Nucleus accumbens (tissue), 56 donors: Measurements from ENCODE around the gene ARF3.

Source experiments
- DNase-seq, 56 donors: peaks; one replicate each; lab custom pipeline; 2025; lab: John Stamatoyannopoulos, UW

ARF3 gene

DNA sequence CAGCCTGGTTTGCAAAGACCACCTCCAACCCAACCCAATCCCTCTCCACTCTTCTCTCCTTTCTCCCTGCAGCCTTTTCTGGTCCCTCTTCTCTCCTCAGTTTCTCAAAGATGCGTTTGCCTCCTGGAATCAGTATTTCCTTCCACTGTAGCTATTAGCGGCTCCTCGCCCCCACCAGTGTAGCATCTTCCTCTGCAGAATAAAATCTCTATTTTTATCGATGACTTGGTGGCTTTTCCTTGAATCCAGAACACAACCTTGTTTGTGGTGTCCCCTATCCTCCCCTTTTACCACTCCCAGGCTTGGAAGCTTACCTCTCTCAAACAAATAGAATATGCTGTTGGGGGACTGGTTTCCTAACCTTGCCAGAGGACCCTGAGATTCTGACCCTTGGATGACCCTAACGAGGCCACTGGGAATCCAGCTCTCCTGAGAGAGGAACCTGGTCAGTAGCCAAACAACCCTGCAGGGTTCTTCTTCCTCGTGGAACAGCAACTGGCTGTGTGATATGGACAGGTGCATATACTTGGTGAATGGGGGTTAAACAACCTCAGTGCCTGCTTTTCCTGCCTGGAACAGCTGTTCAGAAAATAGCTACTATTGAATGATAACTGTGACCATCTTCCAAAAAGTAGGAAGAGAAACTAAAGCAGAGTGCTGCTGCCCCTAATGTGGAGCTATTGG lies 25.3 kb upstream of the ARF3 start:
- no peak for DNase-seq

DNA sequence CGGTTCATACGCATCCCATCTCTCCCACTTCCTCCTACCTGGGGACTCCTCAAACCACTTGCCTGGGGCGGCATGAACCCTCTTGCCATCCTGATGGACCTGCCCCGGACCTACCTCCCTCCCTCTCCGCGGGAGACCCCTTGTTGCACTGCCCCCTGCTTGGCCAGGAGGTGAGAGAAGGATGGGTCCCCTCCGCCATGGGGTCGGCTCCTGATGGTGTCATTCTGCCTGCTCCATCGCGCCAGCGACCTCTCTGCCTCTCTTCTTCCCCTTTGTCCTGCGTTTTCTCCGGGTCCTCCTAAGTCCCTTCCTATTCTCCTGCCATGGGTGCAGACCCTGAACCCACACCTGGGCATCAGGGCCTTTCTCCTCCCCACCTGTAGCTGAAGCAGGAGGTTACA lies 24.5 kb upstream of the ARF3 start:
- DNase-seq, result no peak

DNA sequence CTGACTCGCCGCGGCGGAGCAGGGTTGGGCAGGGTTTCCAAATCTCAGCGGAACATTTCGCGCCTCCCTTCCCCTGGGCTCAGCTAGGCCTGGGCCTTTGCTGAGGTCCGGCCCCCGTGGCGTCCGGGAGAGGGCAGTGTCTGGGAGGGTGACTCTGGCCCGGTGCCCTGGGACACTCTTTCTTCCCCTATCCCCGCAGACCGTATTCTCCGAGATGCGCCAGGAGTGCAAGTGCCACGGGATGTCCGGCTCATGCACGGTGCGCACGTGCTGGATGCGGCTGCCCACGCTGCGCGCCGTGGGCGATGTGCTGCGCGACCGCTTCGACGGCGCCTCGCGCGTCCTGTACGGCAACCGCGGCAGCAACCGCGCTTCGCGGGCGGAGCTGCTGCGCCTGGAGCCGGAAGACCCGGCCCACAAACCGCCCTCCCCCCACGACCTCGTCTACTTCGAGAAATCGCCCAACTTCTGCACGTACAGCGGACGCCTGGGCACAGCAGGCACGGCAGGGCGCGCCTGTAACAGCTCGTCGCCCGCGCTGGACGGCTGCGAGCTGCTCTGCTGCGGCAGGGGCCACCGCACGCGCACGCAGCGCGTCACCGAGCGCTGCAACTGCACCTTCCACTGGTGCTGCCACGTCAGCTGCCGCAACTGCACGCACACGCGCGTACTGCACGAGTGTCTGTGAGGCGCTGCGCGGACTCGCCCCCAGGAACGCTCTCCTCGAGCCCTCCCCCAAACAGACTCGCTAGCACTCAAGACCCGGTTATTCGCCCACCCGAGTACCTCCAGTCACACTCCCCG lies 23.9 kb upstream of the ARF3 start:
- peak in 24 of 56 donors; percentile 5 to 82 (median 46) for DNase-seq

DNA sequence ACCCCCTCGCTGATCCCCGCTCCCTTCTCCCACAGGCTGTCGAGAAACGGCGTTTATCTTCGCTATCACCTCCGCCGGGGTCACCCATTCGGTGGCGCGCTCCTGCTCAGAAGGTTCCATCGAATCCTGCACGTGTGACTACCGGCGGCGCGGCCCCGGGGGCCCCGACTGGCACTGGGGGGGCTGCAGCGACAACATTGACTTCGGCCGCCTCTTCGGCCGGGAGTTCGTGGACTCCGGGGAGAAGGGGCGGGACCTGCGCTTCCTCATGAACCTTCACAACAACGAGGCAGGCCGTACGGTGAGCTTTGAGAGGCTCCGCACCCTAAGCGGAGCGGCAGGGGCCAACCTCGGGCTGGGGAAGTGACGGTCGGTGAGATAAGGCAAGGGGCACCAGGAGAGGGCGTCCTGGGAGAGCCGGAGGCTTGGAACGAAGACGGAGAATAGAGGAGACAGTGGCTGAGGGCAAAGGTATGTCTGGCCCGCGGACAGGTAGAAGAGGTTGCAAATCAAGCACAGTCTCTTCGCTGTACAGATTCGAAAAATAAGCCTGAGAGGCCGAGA lies 23.2 kb upstream of the ARF3 start:
- DNase-seq, result no peak

DNA sequence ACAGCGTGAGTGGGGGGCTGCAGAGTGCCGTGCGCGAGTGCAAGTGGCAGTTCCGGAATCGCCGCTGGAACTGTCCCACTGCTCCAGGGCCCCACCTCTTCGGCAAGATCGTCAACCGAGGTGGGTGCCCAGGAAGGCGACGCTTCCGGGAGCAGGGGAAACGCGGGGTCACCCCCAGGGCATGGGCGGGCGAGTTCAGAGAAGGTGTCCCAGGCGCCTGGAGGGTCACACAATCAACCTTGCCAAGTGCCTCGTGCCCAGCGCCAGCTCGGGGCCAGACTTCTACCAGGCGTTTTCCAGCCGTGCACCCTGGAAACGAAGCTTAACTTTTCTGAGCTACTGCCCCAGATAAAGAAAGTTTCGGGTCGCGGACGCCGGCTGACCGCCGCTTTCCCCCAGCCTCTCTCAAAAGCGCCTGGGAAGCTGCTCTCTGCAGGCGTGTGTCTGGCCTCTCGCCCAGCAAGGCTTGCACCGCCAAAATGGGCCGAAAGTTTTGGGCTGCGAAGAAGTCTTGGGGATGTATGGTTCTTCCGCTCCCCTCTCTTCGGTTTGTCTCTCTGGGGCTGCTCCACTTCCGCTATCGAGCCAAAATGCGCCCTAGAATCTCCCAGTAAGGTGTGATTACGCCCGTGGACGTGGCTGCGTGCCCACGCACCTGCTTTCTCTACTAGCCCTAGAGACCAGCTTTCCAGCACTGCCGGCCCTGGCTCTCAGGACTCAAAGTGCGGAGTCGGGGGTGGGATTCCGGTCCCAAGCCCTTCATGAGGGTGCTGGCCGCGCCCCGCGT lies 22.5 kb upstream of the ARF3 start:
- DNase-seq, result no peak

DNA sequence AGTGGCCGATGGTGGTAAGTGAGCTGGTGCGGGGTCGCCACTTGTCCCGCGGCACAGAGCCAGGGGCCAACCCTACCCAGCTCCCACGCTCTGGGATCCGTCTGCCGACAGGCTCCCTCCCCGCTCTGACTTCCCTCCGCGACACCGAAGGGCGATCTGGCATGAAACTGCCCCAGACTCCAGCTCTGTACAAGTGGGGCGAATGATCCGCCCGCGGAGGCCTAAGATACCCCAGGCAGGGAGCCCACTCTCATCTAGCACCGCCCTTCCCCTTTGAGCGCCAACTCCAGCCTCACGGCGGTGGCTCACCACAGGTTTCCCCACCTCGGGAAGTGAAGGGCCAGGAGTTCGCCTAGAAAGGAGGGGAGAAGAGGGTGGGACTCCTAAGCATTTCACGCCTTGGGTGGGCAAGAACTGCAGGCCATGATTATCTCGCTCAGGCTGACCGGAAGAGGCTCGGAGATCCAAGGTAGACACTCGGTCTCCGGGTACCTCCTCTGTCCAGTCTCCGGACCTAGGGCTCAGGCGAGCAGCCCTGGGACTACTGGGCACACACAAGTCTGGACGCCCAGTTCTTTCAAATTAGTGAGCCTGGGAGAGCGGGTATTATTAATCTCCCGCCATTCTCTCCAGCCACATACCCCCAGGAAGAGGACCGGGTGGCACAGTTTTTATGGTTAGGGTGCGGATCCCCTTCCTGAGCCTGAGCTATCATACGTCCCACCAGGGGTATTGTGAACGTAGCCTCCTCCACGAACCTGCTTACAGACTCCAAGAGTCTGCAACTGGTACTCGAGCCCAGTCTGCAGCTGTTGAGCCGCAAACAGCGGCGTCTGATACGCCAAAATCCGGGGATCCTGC lies 21.7 kb upstream of the ARF3 start:
- DNase-seq, result no peak

DNA sequence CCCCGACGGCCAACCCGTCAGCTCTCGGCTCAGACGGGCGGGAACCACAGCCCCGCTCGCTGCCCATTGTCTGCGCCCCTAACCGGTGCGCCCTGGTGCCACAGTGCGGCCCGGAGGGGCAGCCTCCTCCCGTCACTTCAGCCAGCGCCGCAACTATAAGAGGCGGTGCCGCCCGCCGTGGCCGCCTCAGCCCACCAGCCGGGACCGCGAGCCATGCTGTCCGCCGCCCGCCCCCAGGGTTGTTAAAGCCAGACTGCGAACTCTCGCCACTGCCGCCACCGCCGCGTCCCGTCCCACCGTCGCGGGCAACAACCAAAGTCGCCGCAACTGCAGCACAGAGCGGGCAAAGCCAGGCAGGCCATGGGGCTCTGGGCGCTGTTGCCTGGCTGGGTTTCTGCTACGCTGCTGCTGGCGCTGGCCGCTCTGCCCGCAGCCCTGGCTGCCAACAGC lies 21.0 kb upstream of the ARF3 start, which contains the start of gene WNT1:
Gene WNT1 (plus strand): TSS at position 32 of the 450 bp plus-strand sequence. CDS start 329 bp downstream, at position 361.
- DNase-seq, result no peak

DNA sequence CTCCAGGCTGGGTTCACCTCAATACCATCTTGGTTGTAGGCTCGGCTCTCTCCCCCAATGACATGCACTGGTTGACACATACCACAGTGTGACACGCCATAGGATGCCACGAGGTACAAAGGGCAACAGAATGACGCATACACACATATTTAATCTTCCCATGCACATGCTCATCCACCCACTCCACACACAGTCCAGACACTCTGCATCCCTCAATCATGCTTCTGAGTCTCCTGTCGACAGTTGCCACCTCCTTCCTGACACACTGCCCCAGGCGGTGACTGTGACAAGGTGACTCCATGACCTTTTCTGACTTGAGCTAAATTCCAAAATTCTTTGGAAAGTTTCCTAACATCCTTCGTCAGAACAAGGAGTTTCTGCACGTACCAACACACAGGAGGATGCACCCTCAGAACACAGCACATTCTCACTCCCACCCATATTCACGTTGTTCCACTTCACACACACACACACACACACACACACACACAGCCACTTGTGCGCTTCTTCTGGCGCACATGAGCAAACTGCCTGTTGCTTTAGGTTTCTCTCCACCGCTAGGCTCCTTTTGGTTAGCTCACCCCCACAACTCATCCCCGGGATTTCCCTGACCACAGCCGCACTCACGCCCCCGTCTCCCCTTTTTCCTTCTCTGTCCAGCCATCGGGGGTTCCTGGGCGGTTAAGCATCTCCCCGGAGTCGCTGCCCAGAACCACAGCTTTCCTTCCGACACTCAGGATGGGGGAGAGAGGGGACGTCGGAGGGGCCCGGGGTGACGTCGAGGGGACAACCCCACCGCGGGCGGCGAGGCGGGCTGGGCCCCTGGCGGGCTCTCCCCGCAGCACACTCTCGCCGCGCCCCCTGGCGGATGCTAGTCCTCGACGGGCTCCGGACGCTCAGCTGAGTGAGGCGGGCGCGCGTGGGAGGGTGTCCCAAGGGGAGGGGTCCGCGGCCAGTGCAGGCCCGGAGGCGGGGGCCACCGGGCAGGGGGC lies 20.3 kb upstream of the ARF3 start:
- peak in 6 of 56 donors; percentile 18 to 59 (median 29) for DNase-seq

DNA sequence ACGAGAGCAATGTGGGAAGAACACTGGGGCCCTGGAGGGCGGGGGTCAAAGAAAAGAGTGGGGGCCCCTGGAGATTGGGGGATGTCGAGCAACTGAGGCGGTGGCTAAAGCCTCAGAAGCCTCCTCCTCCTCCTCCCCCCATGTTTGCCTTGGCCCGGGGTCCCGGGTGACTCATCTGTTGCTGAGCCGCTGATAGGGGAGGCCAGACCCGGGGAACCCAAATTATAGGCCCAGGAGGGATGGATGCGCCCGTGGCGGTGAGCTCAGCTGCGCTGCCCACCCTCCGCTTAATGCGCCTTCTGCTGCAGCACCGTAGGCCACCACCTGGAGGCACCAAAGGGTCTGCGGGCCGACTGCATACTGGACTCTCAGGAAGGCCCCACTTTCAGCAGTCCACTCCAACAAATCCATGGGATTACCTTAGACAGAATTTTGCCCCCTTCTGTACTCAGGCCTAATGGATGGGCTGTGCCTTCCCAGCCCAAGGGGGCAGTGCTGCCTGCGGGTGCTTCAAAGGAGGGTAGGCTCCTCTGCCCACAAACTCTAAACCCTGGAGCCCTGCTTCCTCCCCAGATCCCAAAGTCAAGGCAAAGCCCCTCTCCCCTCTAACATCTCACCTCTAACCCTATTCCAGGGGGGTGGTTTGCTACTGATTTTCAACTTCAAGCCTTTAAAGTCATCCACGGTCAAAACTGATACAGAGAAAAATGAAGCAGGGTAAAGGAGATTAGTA lies 16.8 kb upstream of the ARF3 start:
- peak in 2 of 56 donors; percentile 19 to 34 for DNase-seq

DNA sequence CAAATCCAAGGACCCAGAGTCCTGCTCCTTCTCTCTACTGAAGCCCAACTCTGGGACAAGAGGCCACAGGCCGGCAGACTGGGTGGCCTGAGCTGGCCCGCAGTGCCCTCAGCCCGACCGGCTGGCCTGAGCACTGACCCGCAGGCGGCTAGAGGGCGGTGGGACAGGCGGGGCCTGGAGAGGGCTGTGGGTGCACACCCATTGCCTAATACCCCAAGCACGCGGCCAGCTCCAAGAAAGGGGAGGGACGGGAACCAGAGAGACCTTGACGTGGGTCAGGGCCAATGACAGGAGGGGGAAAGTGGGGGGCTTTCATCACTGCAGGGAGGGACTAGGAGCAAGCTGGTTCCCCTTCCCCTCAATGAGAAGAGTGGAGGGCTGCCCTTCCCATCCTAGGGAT lies 16.2 kb upstream of the ARF3 start:
- no peak for DNase-seq

DNA sequence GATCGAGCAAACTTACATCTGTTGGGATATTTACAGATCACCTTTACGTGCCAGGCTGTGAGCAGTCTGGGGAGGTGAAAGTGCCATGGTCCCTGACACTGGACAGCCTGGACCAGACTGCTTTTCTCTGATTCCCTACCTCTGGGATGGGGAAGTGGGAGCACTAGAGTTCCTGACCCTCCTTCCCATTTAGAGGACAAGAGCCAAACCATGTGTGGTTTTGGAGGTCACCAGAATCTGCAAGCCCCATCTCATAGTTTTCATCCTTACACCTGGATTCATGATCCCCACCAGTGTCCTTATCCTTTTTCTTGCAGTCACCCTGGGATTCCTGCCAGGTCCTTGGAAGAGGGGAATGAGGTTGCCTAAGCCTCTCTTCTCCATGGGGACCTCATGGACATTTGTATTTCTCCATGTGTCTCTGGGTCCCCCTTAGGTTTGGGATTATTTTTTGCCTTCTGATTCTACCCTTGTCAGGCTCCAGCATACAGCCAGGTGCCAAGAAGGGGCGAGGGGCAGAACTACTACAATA lies 15.7 kb upstream of the ARF3 start:
- no peak for DNase-seq

DNA sequence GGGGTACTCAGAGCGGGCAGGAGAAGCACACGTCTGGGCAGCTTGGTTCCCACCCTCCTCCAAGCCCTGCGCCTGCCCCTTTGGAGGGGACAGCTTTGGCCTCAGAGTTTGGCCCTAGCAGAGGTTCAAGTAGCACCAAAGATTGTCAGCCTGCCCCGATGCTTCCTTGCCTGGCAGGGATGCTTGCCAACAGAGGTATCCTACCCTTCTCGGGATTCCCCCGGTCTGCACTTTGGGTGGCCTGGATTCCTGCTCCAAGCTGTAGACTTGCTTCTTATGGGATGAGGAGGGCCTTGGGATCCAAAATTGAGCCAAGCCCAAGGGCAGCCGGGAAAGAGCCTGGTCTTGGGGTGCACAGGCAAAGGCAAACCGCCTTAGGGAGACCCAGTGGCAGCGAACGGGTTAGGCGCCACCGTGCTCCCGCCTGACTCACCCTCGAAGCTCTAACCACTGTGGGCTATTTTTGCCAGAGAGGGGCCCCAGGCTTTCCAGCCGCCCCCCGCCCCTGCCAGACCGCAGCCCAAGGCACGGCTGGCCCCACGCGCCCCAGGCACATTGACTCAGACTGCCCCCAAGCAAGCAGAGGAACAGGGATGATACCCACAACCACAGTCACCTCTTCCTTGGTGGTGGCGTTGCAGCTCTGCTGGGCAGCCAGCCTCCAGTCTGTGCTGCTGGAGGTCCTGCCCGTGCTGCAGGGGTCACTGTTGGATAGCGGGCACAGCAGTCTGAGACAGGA lies 15.1 kb upstream of the ARF3 start:
- DNase-seq, result no peak

DNA sequence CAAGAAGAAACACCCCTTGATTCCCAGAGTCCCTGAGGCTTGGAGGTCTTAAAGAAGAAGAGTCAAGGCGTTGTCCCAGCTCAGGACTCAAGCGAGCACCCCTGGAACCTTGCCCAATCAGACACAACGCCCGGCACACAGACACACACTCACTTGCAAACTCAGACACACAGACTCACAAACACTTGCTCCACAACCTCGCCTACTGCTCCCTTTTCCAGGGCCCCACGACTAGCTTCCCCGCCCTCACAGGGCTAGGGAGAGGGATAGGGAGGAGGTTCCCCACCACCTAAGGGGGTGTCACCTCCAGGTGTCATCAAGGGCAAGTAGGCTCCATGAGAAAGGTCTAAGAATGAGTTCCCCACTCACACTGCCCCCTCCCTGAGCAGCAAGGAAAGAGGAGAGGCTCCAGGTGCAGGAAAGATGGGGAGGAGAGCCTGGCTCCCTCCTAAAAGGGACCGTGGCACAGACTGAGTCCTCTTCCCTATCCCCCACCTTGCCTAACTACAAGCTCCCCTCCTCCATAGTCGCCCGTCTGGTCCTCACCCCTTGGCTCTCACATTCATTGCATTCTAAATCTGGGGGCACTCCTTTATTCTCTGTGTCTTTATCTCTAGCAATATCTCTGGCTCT lies 13.5 kb upstream of the ARF3 start:
- no peak for DNase-seq

DNA sequence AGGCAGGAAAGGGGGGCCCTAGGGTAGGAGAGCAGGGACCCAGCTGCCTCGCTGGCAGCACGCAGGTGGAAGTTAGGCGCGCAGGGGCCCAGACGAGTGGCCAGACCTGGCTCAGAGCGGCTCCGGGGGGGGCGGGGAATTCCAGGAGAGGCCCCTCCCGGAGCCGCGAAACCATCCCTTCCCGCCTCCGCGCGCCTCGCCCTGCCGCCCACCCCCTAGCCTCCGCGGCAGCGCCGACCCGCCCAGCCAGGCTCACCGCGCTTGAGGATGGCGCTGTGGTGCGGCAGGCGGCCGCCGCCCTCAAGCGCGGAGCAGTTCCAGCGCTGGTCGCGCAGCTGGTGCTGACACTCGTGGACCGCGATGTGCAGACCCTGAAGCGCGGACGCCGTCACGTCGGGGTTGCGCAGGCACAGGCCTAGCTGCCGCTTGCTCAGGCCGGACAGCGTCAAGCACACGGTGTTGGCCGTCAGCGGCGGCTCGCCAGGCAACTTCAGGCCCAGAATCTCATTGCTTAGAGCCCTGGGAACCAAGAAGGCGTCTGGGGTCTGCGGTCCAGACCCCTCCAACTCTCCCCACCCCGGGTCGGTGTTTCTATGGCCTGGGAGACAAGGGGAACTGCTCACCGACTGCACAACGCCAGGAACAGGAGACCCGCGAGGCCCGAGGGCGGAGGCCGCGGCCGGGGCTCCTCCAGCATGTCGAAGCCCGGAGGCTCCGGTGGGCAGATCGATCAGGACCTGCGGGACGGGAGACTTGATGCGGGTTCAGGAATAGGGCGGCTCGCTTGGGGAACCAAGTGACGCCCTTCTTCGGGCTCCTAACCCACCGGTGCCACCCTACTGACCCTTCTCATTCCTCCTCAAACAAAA lies 12.8 kb upstream of the ARF3 start:
- peak in 4 of 56 donors; percentile 17 to 48 (median 38) for DNase-seq

DNA sequence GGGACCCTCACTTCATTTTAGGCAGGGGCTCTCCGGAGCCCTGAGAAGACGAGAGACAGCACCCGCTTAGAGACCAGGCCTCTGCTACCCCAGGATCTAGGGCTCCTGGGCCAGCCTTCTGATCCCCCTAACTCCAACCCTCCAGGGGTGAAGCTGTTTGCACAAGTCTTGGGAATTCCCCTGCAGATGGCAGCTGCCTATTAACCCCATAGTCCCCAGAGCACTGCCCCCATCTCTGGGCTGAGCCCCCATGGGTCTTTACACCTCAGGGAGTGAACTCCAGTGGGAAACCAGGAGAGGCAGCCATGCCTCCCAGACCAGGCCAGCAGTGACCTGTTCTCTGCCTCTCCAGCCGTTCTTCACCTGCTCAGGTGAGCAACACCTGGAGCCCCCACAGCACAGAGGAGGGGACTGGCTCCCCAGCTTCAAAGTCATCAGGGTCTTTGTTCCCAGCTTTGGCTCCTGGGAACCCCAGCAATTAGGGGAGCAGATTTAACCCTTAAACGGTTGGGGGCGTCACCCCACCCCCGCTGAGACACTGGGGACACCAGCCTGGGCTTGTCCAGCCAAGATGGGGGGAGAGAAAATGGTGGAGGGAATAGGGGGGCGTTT lies 12.0 kb upstream of the ARF3 start:
- DNase-seq, result no peak
